HG03095 (cell line): ENCODE measurements around the gene TMEM178B.
"Not testable (repeated sequence)": the region's sequence is repeated elsewhere in the genome, so short reads cannot be mapped to it uniquely, and the experiment has no call there.

ENCODE experiments used
- ATAC-seq: cut with Tn5 transposase; IDR thresholded peaks from one replicate; pipeline ENCODE4 v1.9.1; 2021; ENCODE audit warnings: moderate library complexity; ENCODE audit not compliant: unreplicated experiment

TMEM178B gene

DNA sequence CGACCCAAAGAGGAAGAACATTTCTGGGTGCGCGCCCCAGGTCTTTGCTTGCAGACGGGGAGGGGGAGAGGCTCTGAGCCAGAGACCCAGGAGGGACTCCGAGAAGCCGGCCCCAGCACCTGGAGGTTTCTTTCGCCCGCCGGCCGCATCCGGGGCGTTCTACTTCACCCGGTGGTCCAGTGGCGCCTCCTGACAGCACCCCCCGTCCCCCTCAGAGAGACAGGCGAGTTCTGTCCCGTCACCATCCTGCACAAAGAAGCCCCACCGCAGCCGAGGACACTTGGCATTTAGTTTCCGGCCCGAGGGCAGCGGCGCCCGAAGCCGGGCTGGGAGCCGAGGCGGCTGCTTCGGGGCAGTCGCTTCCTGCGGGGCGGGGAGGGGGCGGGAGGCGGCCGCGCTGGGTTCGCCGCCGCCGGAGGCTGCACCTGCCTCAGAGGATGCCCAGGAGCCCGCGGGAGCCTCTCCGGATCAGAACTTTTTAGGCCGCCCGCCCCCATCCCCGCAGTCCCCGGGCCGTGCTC, at the start of gene TMEM178B:
Gene TMEM178B, plus strand, starts transcription at position 424 of the 521 bp plus-strand sequence.
- no peak for ATAC-seq

DNA sequence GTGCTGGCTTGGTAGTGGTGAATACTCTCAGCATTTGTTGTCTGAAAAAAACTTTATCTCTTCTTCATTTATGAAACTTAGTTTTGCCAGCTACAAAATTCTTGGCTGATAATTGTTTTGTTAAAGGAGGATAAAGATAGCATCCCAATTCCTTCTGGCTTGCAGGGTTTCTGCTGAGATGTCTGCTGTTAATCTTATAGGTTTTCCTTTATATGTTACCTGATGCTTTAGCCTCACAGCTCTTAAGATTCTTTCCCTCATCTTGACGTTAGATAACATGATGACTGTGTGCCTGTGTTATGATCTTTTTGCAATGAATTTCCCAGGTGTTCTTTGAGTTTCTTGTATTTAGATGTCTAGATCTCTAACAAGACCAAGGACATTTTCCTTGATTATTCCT, 49.2 kb upstream of the TMEM178B start:
- ATAC-seq: no peak

DNA sequence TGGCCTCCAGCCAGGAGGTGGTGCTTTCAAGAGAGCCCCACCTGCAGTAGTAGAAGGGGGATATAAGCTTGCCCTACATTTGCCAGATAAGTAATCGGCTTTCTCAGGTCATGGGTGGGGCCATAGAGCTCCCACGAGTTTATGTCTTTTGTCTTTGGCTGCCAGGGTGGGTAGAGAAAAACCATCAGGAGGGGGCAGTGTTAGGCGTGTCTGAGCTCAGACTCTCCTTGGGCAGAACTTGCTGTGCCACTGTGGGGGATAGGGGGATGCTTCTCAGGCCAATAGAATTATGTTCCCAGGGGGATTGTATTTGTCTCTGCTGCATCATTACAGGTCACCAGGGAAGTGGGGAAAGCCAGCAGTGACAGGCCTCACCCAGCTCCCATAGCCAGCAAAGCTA, 46.8 kb upstream of the TMEM178B start:
- ATAC-seq: no peak

DNA sequence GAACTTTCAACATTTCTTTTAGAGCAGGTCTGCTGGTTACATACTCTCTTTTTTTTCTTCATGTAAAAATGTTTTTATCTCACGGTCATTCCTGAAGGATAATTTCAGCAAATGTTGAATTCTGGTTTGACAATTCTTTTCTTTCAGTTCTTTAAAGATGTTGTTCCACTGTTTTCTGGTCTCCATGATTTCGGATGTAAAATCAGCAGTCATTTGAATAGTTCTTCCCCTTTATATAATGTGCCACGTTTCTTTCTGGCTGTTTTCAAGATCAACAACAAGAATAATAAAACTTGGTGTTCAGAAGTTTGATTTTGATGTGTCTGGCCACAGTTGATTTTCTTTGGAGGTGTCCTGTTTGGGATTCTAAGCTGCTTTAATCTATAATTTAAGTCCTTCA, 45.1 kb upstream of the TMEM178B start:
- ATAC-seq: no peak

DNA sequence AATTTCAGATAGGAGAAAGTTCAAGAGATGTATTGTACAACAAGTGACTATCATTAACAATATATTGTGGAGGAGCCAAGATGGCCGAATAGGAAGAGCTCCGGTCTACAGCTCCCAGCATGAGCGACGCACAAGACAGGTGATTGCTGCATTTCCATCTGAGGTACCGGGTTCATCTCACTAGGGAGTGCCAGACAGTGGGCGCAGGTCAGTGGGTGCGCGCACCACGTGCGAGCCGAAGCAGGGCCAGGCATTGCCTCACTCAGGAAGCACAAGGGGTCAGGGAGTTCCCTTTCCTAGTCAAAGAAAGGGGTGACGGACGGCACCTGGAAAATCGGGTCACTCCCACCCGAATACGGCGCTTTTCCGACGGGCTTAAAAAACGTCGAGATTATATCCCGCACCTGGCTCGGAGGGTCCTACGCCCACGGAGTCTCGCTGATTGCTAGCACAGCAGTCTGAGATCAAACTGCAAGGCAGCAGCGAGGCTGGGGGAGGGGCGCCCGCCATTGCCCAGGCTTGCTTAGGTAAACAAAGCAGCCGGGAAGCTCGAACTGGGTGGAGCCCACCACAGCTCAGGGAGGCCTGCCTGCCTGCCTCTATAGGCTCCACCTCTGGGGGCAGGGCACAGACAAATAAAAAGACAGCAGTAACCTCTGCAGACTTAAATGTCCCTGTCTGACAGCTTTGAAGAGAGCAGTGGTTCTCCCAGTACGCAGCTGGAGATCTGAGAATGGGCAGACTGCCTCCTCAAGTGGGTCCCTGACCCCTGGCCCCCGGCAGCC, 41.1 kb upstream of the TMEM178B start:
- ATAC-seq: not testable (repeated sequence)

DNA sequence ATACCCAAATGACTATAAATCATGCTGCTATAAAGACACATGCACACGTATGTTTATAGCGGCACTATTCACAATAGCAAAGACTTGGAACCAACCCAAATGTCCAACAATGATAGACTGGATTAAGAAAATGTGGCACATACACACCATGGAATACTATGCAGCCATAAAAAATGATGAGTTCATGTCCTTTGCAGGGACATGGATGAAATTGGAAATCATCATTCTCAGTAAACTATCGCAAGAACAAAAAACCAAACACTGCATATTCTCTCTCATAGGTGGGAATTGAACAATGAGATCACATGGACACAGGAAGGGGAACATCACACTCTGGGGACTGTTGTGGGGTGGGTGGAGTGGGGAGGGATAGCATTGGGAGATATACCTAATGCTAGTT, 35.8 kb upstream of the TMEM178B start:
- not testable (repeated sequence) for ATAC-seq

DNA sequence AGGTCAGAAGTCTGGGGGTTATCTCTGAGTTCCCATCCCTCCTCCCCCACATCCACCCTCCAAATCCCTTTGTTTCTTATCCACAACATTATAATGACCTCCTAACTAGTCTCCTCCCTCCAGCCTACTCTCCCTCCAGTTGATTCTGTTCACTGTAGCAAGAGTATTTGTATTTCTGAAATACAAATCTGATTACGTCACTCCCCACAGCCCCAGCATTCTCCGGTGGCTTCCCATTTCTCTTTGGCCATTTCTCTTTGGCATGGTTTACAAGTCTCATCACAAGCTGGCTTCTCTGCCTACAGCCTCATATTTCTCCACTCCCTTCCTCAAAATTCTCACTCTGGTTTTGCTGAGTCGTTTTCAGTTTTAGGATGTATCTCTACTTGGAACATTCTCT, 34.5 kb upstream of the TMEM178B start:
- ATAC-seq: no peak

DNA sequence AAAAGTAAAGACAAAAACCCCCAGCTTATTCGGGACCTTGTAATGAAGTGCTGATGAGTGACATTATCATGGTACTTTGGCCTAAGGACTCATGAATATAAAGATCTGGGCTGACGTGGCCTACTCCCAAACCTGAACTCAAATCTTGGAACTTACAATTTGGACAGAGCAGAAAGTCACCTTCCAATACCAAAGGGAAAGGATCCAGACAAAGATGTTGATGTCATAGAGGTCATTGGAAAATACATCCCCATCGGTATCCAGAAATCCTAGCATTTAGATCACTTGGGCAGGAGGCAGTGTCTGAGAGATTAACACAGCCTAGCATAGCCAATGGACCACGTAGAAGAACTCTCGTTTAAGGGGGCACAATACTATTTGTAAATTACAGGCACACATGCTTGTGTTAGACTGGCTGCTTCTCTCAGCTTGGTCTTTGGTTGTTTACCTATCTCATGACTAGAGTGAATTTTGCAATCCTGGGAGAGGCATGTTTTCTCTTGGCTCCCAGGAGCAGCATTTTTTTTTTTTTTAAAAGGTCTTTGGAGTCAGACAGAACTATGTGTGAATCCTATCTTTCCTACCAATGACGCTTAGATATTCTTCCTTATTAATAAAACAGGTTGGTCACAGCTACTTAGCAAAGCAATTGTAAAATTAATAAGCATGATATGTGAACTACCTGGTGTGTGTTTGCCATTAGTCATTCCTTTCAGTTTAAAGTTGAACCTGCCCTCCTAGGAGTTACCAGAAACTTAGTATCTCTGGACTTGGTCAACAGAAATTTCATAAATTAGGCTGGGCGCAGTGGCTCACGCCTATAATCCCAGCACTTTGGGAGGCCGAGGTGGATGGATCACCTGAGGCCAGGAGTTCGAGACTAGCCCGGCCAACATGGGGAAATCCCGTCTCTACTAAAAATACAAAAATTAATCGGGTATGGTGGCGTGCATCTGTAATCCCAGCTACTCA, 31.4 kb upstream of the TMEM178B start:
- no peak for ATAC-seq

DNA sequence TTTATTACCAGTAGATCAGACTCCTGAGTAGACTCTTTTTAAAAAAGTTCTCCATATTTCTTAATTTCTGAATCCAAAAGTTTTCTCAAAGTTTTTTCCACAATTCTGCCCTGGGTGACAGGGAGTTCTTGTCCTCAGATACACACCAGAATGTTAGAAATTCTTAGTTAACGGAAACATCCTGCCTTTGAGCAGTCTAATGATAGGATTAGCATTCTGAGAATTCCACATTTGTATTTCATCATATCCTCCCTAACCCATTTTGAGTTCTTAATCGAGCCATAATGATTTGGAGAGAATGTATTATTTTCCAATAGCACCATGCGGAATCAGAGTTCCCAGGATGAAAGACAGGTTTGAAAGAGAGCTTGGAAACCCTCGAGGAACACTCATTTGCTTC, 30.2 kb upstream of the TMEM178B start:
- ATAC-seq: no peak

DNA sequence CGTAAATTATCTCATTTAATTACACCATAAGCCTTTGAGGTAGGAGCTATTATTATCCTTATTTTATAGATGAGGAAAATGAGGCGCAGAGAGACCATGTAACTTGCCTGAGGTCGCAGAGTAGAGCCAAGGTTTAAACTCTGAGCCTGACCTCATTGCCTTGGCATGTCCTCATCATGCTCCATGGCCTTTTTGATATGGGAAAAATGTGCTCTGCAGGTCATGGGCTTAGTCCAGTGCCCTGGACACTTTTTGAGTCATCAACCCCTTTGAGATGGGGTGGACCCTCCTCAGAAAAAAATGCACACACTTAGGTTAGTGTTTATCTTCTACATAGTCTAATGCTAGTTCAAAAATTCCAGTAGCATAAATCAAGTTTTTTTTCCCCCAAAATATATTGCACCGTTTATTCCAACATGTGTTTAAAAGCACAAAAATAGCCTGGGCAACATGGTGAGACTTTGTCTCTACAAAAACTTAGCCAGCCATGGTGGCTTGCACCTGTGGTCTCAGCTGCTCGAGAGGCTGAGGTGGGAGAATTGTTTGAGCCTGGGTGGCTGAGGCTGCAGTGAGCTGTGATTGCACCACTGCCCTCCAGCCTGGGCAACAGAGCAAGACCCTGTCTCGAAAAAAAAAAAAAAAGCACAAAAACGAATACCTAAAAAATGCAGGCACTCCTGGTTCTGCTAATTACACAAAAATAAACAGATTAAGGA, 28.6 kb upstream of the TMEM178B start:
- ATAC-seq: no peak

DNA sequence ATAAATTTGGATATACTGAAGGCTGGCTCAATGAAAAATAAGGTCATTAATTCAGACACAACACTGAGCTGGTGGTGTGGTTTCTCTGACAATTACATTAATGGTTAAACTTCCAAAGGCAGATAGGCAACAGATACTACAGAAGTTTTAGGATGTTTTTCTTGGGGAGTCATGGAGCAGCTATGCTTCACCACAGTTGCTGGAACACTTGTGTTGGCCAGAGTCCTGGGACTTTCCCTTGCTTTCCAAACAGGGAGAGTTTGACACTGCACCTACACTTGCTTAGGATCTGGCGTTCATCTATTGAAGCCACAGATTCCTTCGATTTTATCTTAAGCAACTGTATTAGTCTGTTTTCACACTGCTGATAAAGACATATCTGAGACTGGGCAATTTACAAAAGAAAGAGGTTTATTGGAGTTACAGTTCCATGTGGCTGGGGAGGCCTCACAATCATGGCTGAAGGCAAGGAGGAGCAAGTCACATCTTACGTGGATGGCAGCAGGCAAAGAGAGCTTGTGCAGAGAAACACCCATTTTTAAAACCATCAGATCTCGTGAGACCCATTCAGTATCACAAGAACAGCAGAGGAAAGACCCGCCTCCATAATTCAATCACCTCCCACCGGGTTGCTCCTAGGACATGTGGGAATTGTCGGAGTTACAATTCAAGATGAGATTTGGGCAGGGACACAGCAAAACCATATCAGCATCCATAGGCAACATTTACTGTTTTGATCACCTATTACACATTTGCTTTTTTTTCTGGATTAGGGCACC, 27.8 kb upstream of the TMEM178B start:
- ATAC-seq: no peak

DNA sequence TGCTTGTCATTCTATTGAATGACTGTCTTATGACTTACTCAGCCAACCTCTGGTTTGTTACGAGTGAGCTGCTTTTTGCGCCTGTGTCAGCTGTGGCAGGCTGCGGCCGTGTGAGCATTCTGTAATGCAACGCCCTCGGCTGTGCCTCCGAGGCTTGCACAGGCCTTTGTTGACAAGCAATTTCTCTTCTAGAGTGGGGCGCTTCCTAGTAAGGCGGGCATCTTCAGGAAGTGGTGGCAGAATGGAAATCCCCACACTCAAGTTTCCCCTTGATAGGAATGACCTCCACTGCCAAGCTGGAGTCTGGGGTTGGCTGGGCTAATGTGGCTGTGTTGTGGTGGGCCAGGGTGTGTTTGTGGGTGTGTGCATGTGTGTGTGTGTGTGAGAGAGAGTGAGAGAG, 20.2 kb upstream of the TMEM178B start:
- no peak for ATAC-seq

DNA sequence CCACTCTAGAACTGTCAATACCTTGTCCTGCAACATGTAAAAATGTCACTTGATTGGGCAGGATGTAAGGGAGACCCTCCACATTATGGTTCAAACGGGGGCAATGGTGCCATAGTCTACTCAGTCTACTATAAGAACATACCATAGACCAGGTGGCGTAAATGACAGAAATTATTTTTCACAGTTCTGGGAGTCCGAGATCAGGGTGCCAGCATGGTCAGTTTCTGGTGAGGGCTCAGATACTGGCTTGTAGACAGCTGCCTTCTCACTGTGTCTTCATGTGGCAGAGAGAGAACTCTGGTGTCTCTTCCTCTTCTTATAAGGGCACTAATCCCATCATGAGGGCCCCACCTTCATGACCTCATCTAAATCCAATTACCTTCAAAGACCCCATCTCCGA, 18.7 kb upstream of the TMEM178B start:
- no peak for ATAC-seq

DNA sequence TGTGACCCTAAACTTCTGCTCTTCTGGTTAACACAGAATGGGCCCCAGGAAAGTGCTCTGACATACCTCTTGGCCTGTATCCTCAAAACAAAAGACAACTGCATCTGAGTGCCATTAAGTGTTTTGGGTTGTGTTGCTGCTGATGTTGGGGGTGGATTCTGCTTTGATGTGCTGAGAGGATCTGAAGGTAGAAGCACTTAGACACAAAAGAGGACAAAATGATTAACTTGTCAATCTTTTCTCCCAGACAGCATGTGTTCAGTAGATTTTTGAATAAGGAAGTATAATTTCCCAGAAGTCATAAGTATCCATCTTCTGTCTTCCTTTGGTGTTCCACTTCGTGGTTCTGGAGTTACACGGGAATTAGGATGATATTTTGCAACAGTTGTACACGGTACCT, 16.1 kb upstream of the TMEM178B start:
- no peak for ATAC-seq

DNA sequence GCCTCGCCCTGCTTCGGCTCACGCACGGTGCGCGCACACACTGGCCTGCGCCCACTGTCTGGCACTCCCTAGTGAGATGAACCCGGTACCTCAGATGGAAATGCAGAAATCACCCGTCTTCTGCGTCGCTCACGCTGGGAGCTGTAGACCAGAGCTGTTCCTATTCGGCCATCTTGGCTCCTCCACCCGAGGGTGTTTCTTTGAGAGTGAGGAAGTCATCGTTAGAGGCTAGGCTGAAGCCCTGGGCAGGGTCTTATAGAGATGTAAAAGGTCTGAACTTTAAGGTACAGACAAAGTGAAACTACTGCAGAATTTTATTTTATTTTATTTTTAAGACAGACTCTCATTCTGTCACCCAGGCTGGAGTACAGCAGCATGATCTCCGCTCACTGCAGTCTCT, 6.0 kb upstream of the TMEM178B start:
- ATAC-seq: not testable (repeated sequence)

DNA sequence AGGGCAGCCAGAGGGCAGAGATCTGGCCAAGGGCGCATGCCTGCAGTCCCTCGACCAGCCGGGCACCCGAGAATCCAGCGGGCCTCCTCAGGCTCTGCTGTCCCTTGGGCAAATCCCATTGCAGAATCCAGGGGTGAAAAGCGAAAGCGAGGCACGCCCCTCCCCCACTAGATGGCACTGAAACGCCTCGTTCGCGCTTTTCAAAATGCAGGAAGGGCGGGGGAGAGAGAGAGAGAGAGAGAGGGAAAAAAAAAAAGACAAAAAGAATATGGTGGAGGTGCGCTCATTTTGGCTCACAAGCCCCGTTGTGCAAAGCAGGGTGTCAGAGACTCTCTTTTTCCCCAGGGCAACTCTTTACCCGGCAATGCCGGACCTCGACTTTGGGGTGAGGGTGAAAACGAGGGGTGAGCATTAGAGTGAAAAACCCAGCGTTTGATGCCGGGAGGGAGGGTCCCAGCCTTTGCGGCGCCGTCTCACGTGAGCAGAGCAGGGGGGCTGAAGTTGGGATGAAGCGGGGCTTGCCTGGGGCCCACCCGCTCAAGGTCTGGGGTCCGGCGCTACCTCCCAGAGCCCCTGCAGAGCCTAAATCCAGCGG, 2.5 kb upstream of the TMEM178B start:
- no peak for ATAC-seq

DNA sequence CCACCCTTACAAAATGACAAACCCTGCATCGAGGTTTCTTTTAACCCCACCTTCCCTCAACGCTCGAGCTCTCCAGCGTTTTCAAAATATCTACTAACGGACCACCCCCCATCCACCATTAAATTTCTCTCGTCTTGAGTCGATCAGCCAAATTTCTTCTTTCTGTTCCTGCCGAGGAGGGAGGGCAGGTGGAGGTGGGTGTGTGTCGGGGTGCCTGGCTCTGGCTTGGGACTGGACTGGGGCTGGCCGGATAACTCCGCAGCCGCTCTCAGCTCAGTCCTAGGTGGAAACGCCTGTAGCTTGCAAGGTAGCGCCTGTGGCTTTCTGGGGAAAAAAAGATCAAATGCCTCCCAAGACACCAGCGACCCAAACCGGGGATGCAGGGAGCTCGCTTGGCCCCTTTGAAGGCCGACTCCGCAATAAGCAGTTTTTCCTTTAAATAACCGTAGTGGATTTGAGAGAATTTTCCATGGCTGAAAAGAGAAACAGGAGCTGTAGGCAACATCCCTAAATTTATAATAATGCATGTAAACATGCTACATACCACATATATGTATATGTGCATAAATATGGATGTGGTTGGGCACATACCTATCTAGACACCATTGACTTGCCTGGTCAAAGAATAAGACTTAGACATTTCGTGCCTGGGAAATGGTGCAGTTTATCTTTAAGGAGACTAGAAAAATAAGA, 1.9 kb upstream of the TMEM178B start:
- no peak for ATAC-seq

DNA sequence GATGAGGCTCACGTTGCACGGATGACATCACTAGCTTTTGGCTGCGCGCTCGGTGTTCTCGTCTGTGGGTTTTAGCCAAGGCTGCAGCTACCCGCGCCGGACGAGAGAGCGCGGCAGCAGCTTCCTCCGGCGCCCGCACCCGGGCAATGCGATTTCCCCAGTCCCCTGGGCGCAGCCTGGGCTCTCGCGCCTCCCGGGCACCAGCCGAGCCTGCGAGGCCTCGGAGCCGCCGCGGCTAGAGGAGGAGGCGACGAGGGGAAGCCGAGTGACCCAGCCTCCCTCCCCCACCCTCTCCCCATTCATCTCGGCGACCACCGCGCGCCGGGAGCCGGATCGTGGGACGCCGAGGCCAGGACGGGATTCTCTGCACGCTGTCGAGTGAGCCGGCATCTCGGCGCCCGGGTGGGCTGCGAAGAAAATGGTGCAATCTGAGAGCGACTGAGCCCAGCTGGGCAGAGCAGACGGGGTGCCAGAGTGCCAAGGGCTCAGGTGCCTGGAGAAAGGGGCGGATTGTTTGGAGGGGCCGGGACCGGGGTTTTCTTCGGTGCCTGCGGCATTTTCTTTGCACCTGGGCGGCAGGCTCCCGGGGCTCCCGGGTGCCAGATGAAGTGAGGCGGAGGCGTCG, 1.2 kb upstream of the TMEM178B start:
- no peak for ATAC-seq

DNA sequence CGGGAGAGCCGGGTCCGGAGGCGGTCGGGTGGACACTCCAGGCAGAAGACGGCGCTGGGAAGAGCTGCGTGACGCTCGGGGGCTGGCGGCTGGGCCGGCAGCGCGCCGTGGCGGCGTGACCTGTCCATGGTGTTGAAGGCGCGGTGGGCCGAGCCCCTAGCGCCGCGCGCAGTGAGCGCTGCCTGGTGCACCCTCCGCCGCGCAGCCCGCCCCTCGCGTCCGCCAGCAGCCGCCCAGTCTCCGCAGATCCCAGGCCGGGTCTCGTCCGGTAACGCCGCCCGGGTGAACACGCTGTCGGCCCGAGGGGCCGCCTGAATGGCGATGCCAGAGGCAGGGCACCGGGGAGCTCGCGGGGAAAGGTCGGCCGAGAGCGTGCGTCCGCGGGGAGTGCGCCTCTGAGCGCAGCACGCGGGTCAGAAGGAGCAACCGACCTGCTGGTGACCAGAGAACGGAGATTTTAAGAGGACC, 657 bp upstream of the TMEM178B start:
- no peak for ATAC-seq
